Measurements from ENCODE around the gene HIF1A. TPM values are rescaled to one million over a fixed set of nuclear protein-coding genes. Genes with fewer than 3 reads are reported as not detected.
A peak's percentile ranks its signal among the peaks of the same experiment; 100 is the strongest.

HIF1A gene
- total RNA-seq, 2 donors from 2014 or later: 81.2 to 89.1 TPM

DNA sequence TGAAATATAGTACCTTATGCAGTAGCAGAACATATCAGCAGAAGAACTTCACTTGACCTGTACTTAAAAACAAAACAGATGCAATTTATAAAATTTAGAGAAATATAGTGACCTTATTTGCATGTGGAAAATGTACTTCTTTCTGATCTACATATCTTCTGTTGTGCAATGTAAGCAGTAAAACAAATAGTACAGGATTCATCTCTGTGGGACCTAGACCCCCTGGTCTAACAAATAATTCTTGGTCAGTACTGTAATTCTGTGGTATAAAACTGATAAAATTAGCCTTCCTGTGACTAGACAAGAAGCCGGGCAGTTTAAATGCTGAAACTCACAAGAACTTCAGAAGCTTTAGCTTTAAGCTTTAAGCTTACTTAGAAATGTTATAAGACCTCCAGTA lies 21.6 kb downstream of the HIF1A start:
- peaks cover 0 to 60% of the 10 kb centered on the region in 2 donors for H3K4me1 ChIP-seq
- peaks cover 6% of the 10 kb centered on the region for H3K36me3 ChIP-seq
- no peaks in the 10 kb centered on the region for H3K9me3 ChIP-seq
- no peak overlapping the region for H3K4me3 ChIP-seq
- DNase-seq (ENCODE audit: low spot score): no peak
- peak overlapping the region in 1 of 2 donors; percentile 20 for H3K27ac ChIP-seq
- no peaks in the 10 kb centered on the region for H3K27me3 ChIP-seq
- TF ChIP-seq, protein P1, sequence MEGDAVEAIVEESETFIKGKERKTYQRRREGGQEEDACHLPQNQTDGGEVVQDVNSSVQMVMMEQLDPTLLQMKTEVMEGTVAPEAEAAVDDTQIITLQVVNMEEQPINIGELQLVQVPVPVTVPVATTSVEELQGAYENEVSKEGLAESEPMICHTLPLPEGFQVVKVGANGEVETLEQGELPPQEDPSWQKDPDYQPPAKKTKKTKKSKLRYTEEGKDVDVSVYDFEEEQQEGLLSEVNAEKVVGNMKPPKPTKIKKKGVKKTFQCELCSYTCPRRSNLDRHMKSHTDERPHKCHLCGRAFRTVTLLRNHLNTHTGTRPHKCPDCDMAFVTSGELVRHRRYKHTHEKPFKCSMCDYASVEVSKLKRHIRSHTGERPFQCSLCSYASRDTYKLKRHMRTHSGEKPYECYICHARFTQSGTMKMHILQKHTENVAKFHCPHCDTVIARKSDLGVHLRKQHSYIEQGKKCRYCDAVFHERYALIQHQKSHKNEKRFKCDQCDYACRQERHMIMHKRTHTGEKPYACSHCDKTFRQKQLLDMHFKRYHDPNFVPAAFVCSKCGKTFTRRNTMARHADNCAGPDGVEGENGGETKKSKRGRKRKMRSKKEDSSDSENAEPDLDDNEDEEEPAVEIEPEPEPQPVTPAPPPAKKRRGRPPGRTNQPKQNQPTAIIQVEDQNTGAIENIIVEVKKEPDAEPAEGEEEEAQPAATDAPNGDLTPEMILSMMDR (IDR thresholded peaks at IDR 0.05): no peak

GRCh38 chr14:61718039-61718438 lies 22.7 kb downstream of the HIF1A start:
- no peak overlapping the region for H3K4me3 ChIP-seq
- TF ChIP-seq, protein P1 (IDR thresholded peaks at IDR 0.05): no peak
- H3K27ac ChIP-seq: peak overlapping the region in 1 of 2 donors; percentile 20
- peaks cover 12% of the 10 kb centered on the region for H3K36me3 ChIP-seq
- no peak for DNase-seq (ENCODE audit: low spot score)
- H3K9me3 ChIP-seq: no peaks in the 10 kb centered on the region
- no peaks in the 10 kb centered on the region for H3K27me3 ChIP-seq
- peaks cover 0 to 50% of the 10 kb centered on the region in 2 donors for H3K4me1 ChIP-seq

DNA sequence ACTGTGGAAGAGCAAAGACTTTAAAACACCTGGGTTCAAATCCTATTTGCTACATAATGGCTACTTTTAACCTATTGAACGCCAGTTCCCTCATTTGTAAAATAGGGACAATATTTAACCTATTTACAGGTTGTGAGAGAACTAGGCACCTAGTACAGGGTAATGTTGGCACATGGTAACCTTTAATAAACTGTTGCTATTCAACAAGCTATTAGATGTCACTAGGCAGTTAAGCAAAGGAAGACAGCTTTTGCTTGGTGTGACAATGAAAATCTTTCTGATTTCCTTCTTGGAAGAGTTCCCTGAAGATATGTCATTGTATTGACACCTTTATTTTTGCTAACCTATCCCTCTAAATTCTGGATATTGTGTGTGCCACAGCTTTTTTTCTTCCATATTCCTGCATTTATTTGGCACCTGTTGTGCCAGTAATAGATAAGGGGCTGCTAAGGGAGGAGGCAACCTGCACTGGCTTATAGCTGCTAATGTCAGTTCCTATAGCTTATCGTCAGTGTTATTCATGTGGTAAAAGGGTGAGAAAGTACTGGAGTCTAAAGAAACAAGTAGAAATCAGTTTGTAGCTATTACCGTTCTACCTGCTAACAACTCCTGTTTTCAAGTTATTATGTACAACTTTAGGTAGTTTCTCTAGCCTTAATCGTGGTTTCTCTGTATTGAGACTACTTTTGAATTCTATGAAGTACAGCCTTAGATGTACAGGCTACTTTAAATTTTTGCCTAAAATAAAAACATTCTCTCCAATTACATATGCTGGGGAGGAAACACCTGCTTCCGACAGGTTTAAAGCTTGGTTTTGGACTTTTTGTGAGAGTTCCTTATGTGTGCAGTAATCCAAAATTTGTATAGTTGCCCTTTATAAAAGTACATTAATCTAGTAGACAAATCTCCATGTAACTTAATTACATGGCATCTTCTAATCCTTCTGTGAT lies 24.3 kb downstream of the HIF1A start:
- DNase-seq (ENCODE audit: low spot score): no peak
- Histone ChIP-seq H3K4me3 (no peak overlapping the region), H3K9me3 (no peaks in the 10 kb centered on the region), H3K27ac (peak overlapping the region; percentile 56 to 63), H3K4me1 (peaks cover 0 to 40% of the 10 kb centered on the region in 2 donors), H3K27me3 (no peaks in the 10 kb centered on the region), H3K36me3 (peaks cover 12% of the 10 kb centered on the region)
- TF ChIP-seq, protein P1 (IDR thresholded peaks at IDR 0.05): no peak

- TF ChIP-seq, protein P1 (IDR thresholded peaks at IDR 0.05): no peak
- Histone ChIP-seq H3K9me3 (no peaks in the 10 kb centered on the region), H3K4me1 (peaks cover 0 to 38% of the 10 kb centered on the region in 2 donors), H3K4me3 (no peak overlapping the region), H3K36me3 (peaks cover 12% of the 10 kb centered on the region), H3K27ac (peak overlapping the region; percentile 56 to 63), H3K27me3 (no peaks in the 10 kb centered on the region)
- no peak for DNase-seq (ENCODE audit: low spot score)
Measured at GRCh38 chr14:61720294-61720661, 25.0 kb downstream of the HIF1A start.

DNA sequence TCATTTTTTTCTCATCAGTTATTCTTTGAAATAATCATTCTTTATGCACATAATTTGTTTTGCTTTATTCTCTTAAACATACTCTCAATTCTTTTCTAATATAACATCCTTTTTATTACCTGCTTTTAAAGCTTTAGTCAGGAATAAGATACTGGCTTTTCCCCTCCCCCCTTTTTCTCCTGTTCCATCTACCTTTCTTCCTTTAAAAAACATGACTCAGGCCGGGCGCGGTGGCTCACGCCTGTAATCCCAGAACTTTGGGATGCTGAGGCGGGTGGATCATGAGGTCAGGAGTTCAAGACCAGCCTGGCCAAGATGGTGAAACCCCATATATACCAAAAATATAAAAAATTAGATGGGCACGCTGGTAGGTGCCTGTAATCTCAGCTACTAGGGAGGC lies 25.4 kb downstream of the HIF1A start:
- Histone ChIP-seq H3K4me3 (no peak overlapping the region), H3K27ac (peak overlapping the region; percentile 56 to 63), H3K36me3 (peaks cover 12% of the 10 kb centered on the region), H3K27me3 (no peaks in the 10 kb centered on the region), H3K4me1 (peaks cover 0 to 38% of the 10 kb centered on the region in 2 donors), H3K9me3 (no peaks in the 10 kb centered on the region)
- no peak for DNase-seq (ENCODE audit: low spot score)
- TF ChIP-seq, protein P1 (IDR thresholded peaks at IDR 0.05): no peak

Measured in right atrium auricular region (tissue), 2 donors.